ENCODE data around the gene ADARB2.

DNA sequence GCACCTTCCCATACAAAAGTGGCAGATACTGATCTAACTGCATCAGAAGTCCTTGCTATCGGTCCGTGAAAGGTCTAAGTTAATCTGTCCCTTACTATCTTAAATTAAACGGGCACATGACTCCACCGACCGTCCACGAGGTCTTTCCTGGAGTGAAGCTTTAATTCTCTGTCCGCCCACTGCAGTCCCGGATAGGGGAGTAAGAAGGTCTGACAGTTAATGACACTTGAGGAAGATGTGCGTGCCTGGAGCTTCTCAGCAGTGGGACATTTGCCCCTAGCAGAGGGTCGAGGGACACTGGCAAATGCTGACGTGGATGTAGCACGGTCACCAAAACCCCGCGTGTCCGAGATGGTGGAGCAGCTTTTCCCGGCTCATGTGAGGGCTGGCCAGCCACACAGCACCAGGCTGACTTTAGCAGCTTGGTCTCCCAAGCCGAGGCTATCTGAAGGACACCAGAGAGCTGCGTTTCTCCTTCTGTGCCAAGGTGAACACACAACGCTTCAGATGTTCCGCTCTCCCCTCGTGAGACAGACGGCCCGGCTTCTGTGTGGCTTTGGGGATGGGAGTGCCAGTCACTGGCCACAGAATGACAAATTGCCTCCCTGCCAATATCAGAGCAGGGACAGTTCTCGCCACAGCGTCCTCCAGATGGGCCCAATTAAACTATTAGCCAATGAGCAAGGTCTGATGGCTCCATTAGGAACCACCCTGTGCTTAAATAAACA lies 86.6 kb downstream of the ADARB2 start:
- TF ChIP-seq, protein P1, sequence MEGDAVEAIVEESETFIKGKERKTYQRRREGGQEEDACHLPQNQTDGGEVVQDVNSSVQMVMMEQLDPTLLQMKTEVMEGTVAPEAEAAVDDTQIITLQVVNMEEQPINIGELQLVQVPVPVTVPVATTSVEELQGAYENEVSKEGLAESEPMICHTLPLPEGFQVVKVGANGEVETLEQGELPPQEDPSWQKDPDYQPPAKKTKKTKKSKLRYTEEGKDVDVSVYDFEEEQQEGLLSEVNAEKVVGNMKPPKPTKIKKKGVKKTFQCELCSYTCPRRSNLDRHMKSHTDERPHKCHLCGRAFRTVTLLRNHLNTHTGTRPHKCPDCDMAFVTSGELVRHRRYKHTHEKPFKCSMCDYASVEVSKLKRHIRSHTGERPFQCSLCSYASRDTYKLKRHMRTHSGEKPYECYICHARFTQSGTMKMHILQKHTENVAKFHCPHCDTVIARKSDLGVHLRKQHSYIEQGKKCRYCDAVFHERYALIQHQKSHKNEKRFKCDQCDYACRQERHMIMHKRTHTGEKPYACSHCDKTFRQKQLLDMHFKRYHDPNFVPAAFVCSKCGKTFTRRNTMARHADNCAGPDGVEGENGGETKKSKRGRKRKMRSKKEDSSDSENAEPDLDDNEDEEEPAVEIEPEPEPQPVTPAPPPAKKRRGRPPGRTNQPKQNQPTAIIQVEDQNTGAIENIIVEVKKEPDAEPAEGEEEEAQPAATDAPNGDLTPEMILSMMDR (IDR thresholded peaks at IDR 0.05; ENCODE audit: low read depth, low read length, missing input control) = no peak
- TF ChIP-seq HNF4A (conservative IDR thresholded peaks at IDR 0.05) (no peak), SP1 (IDR thresholded peaks at IDR 0.05) (no peak), RAD21 (IDR thresholded peaks at IDR 0.05) (no peak), GABPA (IDR thresholded peaks at IDR 0.05 in 1 of 2, conservative IDR thresholded peaks at IDR 0.05 in 1 of 2) (no peak)
- TF ChIP-seq, protein P2, sequence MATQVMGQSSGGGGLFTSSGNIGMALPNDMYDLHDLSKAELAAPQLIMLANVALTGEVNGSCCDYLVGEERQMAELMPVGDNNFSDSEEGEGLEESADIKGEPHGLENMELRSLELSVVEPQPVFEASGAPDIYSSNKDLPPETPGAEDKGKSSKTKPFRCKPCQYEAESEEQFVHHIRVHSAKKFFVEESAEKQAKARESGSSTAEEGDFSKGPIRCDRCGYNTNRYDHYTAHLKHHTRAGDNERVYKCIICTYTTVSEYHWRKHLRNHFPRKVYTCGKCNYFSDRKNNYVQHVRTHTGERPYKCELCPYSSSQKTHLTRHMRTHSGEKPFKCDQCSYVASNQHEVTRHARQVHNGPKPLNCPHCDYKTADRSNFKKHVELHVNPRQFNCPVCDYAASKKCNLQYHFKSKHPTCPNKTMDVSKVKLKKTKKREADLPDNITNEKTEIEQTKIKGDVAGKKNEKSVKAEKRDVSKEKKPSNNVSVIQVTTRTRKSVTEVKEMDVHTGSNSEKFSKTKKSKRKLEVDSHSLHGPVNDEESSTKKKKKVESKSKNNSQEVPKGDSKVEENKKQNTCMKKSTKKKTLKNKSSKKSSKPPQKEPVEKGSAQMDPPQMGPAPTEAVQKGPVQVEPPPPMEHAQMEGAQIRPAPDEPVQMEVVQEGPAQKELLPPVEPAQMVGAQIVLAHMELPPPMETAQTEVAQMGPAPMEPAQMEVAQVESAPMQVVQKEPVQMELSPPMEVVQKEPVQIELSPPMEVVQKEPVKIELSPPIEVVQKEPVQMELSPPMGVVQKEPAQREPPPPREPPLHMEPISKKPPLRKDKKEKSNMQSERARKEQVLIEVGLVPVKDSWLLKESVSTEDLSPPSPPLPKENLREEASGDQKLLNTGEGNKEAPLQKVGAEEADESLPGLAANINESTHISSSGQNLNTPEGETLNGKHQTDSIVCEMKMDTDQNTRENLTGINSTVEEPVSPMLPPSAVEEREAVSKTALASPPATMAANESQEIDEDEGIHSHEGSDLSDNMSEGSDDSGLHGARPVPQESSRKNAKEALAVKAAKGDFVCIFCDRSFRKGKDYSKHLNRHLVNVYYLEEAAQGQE (IDR thresholded peaks at IDR 0.05) = no peak
- TF ChIP-seq, protein P3, sequence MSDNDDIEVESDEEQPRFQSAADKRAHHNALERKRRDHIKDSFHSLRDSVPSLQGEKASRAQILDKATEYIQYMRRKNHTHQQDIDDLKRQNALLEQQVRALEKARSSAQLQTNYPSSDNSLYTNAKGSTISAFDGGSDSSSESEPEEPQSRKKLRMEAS (IDR thresholded peaks at IDR 0.05) = no peak
- TF ChIP-seq, protein P4, sequence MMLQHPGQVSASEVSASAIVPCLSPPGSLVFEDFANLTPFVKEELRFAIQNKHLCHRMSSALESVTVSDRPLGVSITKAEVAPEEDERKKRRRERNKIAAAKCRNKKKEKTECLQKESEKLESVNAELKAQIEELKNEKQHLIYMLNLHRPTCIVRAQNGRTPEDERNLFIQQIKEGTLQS (IDR thresholded peaks at IDR 0.05) = no peak
